ENCODE data around the gene INO80B. TPM values are rescaled to one million over a fixed set of nuclear protein-coding genes. Genes with fewer than 3 reads are reported as not detected.

Gene INO80B
- total RNA-seq, 1 donor from 2014 or later: 40.5 TPM

- Mint-ChIP-seq H3K4me3 (no peak overlapping the region), H3K27me3 (no peaks in the 10 kb centered on the region), H3K4me1 (ENCODE audit: unreplicated experiment) (peaks cover 6% of the 10 kb centered on the region), H3K36me3 (no peaks in the 10 kb centered on the region), H3K9me3 (no peaks in the 10 kb centered on the region), H3K27ac (no peak overlapping the region)
- no peak for DNase-seq (ENCODE audit: extremely low spot score, unreplicated experiment)
- TF ChIP-seq, protein P1, sequence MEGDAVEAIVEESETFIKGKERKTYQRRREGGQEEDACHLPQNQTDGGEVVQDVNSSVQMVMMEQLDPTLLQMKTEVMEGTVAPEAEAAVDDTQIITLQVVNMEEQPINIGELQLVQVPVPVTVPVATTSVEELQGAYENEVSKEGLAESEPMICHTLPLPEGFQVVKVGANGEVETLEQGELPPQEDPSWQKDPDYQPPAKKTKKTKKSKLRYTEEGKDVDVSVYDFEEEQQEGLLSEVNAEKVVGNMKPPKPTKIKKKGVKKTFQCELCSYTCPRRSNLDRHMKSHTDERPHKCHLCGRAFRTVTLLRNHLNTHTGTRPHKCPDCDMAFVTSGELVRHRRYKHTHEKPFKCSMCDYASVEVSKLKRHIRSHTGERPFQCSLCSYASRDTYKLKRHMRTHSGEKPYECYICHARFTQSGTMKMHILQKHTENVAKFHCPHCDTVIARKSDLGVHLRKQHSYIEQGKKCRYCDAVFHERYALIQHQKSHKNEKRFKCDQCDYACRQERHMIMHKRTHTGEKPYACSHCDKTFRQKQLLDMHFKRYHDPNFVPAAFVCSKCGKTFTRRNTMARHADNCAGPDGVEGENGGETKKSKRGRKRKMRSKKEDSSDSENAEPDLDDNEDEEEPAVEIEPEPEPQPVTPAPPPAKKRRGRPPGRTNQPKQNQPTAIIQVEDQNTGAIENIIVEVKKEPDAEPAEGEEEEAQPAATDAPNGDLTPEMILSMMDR (conservative IDR thresholded peaks at IDR 0.05): no peak
These were observed 39.8 kb upstream of the INO80B start for GRCh38 chr2:74414881-74415761.

DNA sequence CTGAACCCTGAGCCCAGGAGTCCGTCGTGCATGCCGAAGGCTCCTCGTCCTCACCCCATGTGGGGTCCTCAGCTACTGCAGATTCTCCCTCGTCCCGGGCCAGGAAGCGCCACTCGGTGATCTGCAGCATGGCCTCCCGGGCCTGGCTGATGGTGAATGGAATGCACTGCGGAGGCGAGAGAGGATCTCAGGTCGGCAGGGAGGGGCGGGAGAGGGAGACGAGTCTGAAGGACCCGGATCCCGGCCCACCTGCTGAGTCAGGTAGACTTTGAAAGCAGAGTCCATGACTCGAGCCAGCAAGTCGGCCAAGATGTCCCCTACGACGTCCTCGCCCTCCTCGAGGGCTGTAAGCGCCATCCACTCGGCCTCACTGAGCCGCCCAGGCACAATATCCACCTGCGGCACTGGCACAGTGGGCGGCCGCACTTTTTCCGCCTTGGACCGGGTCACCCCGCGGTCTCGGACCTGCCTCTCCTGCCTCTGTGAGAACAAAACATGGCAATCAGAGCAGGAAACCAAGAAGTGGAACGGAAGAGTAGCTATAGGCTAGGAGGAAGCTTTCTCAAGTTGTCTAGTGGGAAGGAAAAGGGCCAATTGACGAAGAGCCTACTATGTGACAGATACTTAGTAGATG lies 39.0 kb upstream of the INO80B start:
- TF ChIP-seq, protein P1 (conservative IDR thresholded peaks at IDR 0.05): no peak
- Mint-ChIP-seq H3K9me3 (no peaks in the 10 kb centered on the region), H3K36me3 (no peaks in the 10 kb centered on the region), H3K27ac (no peak overlapping the region), H3K4me3 (no peak overlapping the region), H3K27me3 (no peaks in the 10 kb centered on the region), H3K4me1 (ENCODE audit: unreplicated experiment) (peaks cover 6% of the 10 kb centered on the region)
- no peak for DNase-seq (ENCODE audit: extremely low spot score, unreplicated experiment)

GRCh38 chr2:74416778-74417177 lies 38.1 kb upstream of the INO80B start:
- no peaks in the 10 kb centered on the region for H3K9me3 Mint-ChIP-seq
- H3K4me1 Mint-ChIP-seq (ENCODE audit: unreplicated experiment): peaks cover 10% of the 10 kb centered on the region
- TF ChIP-seq, protein P1 (conservative IDR thresholded peaks at IDR 0.05): no peak
- H3K4me3 Mint-ChIP-seq: no peak overlapping the region
- H3K27me3 Mint-ChIP-seq: peaks cover 2% of the 10 kb centered on the region
- no peak overlapping the region for H3K27ac Mint-ChIP-seq
- H3K36me3 Mint-ChIP-seq: no peaks in the 10 kb centered on the region
- no peak for DNase-seq (ENCODE audit: extremely low spot score, unreplicated experiment)

DNA sequence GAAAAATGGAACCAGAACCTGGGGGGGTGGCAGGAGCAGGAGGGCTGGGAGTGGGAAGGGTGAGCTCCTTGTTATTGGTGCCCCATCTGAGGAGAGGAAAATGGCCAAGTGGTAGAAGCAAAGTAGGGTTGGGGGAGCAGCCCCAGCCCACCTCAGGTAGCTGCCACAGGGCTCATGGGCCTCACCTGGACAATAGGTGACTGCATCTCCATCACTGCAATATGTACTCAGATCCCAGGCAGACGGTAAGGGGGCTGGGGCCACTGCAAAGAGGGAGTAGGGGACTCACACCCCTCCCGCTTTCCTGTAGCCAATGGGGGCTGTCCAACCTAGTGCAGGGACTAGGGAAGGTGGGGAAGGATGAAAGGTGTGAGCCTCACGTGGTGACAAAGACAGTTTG lies 37.7 kb upstream of the INO80B start:
- Mint-ChIP-seq H3K4me3 (no peak overlapping the region), H3K27ac (no peak overlapping the region), H3K36me3 (no peaks in the 10 kb centered on the region), H3K27me3 (peaks cover 2% of the 10 kb centered on the region), H3K9me3 (no peaks in the 10 kb centered on the region), H3K4me1 (ENCODE audit: unreplicated experiment) (peaks cover 10% of the 10 kb centered on the region)
- TF ChIP-seq, protein P1 (conservative IDR thresholded peaks at IDR 0.05): no peak
- DNase-seq (ENCODE audit: extremely low spot score, unreplicated experiment): no peak

- Mint-ChIP-seq H3K27me3 (peaks cover 2% of the 10 kb centered on the region), H3K4me3 (no peak overlapping the region), H3K9me3 (no peaks in the 10 kb centered on the region), H3K27ac (no peak overlapping the region), H3K4me1 (ENCODE audit: unreplicated experiment) (peaks cover 12% of the 10 kb centered on the region), H3K36me3 (no peaks in the 10 kb centered on the region)
- no peak for DNase-seq (ENCODE audit: extremely low spot score, unreplicated experiment)
- TF ChIP-seq, protein P1 (conservative IDR thresholded peaks at IDR 0.05): no peak
These were observed 37.1 kb upstream of the INO80B start for GRCh38 chr2:74417763-74418162.
